GM12878 (cell line): ENCODE results near the gene MAGI3. TPM values are rescaled to one million over a fixed set of nuclear protein-coding genes. Genes with fewer than 3 reads are reported as not detected.

Experiments
- ATAC-seq: fragments of 200-7000 bp; cut with Tn5 transposase; 3 replicates; pipeline ENCODE4 v1.9.1; 2020; ENCODE audit warnings: mild to moderate bottlenecking, moderate library complexity
- BruUV-seq: library from RNA; stranded (reverse); fragments of 400-500 nt; replicated peaks from 2 replicates; lab custom pipeline; 2021; lab: Mats Ljungman, UMichigan
- CTCF ChIA-PET: fragments of 300-600 bp; sonication (Branson Sonifier 250); formaldehyde crosslinking; extraction: SDS; loops from one replicate; lab custom pipeline; 2021; ENCODE audit warnings: inconsistent platforms; lab: Yijun Ruan, JAX
- POLR2A ChIA-PET: fragments of 350-600 bp; formaldehyde crosslinking; extraction: SDS; loops from one replicate; lab custom pipeline; 2021; ENCODE audit warnings: inconsistent platforms; lab: Charles Lee
- RAD21 ChIA-PET: fragments of 300-600 bp; sonication (Branson Sonifier 250); formaldehyde crosslinking; loops from one replicate; lab custom pipeline; 2023; ENCODE audit warnings: antibody characterized with exemption; ENCODE audit not compliant: unreplicated experiment; lab: Charles Lee
- SMC1A ChIA-PET: fragments of 300-600 bp; sonication (Branson Sonifier 250); formaldehyde crosslinking; loops from one replicate; lab custom pipeline; 2023; ENCODE audit not compliant: unreplicated experiment, uncharacterized antibody; lab: Charles Lee
- DNase-seq: peaks from one replicate; pipeline ENCODE4 v3.0.0-alpha.2; 2011; ENCODE audit warnings: low read depth, low spot score
- FAIRE-seq: peaks from 3 replicates; lab custom pipeline; 2011; peaks lifted over from hg19 to GRCh38; lab: Jason Lieb, UNC
- H2AFZ ChIP-seq: 2 replicates; pipeline ENCODE4 v1.6.0; 2011; ENCODE audit warnings: low read depth, low read length, control low read depth; ENCODE audit not compliant: control insufficient read depth
- H3K27ac ChIP-seq: 2 replicates; pipeline ENCODE4 v1.5.1; 2011; ENCODE audit warnings: control low read depth; ENCODE audit not compliant: control insufficient read depth, insufficient read depth
- H3K27me3 ChIP-seq, 2 experiments: replicated peaks in 1 of 2; 2 replicates each; pipeline versions ENCODE4 v1.6.0 to v1.6.1; 2011; ENCODE audit warnings: low read length in 1 of 2; ENCODE audit not compliant: control insufficient read depth in 2 of 2, insufficient read depth in 2 of 2
- H3K36me3 ChIP-seq, 2 experiments: 2 replicates each; pipeline ENCODE4 v1.5.1; 2011; ENCODE audit warnings: low read length in 1 of 2; ENCODE audit not compliant: control insufficient read depth in 2 of 2, insufficient read depth in 2 of 2
- H3K4me1 ChIP-seq: 2 replicates; pipeline ENCODE4 v1.6.1; 2011; ENCODE audit warnings: mild to moderate bottlenecking, low read length, moderate library complexity, mixed read lengths; ENCODE audit not compliant: control insufficient read depth, insufficient read depth
- H3K4me2 ChIP-seq: 2 replicates; pipeline ENCODE4 v1.6.0; 2011; ENCODE audit warnings: control low read depth; ENCODE audit not compliant: control insufficient read depth, insufficient read depth
- H3K4me3 ChIP-seq: fragments of 200-600 bp; sonication (generic); 2 replicates; pipeline ENCODE4 v1.5.1; 2016
- H3K79me2 ChIP-seq: 2 replicates; pipeline ENCODE4 v1.6.0; 2011; ENCODE audit warnings: low read length; ENCODE audit not compliant: control insufficient read depth, insufficient read depth
- H3K9ac ChIP-seq: 2 replicates; pipeline ENCODE4 v1.8.0; 2011; ENCODE audit warnings: low read length, control low read depth, mixed read lengths; ENCODE audit not compliant: control insufficient read depth, insufficient read depth
- H3K9me3 ChIP-seq: replicated peaks from 3 replicates; pipeline ENCODE4 v1.5.1; 2011; ENCODE audit warnings: mild to moderate bottlenecking, low read length; ENCODE audit not compliant: control insufficient read depth, insufficient read depth
- H4K20me1 ChIP-seq: 2 replicates; pipeline ENCODE4 v1.6.0; 2011; ENCODE audit not compliant: control insufficient read depth, insufficient read depth
- CEBPB ChIP-seq, 2 experiments: fragments of 150-350 bp in 1 of 2; IDR thresholded peaks; 2 replicates each; pipeline ENCODE4 v1.6.1; 2012 to 2014; ENCODE audit warnings: low read depth in 2 of 2, low read length in 2 of 2, borderline replicate concordance in 1 of 2, inconsistent platforms in 1 of 2
- CHD4 ChIP-seq: fragments of 200-600 bp; sonication (generic); IDR thresholded peaks from 2 replicates; pipeline ENCODE4 v1.6.1; 2016; ENCODE audit warnings: mild to moderate bottlenecking
- DPF2 ChIP-seq: fragments of 450-650 bp; IDR thresholded peaks from 2 replicates; pipeline ENCODE4 v1.6.1; 2017; ENCODE audit warnings: mild to moderate bottlenecking
- FOS ChIP-seq: IDR thresholded peaks from 3 replicates; pipeline ENCODE4 v1.6.1; 2011; ENCODE audit warnings: borderline replicate concordance; ENCODE audit not compliant: insufficient read length; ENCODE audit errors: extremely low read depth
- KAT2A ChIP-seq: conservative IDR thresholded peaks from 2 replicates; pipeline ENCODE4 v1.6.1; 2011; ENCODE audit warnings: low read depth, low read length; ENCODE audit not compliant: control insufficient read depth
- LARP7 ChIP-seq: fragments of 450-650 bp; IDR thresholded peaks from 2 replicates; pipeline ENCODE4 v1.6.1; 2017; ENCODE audit warnings: mild to moderate bottlenecking
- RAD21 ChIP-seq: IDR thresholded peaks from 2 replicates; pipeline ENCODE4 v1.6.1; 2011; ENCODE audit warnings: mild to moderate bottlenecking, low read depth, low read length, moderate library complexity; ENCODE audit not compliant: insufficient read depth
- RUNX3 ChIP-seq: IDR thresholded peaks from 2 replicates; pipeline ENCODE4 v1.6.1; 2012; ENCODE audit warnings: low read length, inconsistent platforms
- SREBF1 ChIP-seq: IDR thresholded peaks from 2 replicates; pipeline ENCODE4 v1.6.1; 2012; ENCODE audit warnings: mild to moderate bottlenecking, low read length
- TCF12 ChIP-seq: IDR thresholded peaks from 2 replicates; pipeline ENCODE4 v1.6.1; 2011; ENCODE audit warnings: low read depth, mild to moderate bottlenecking, low read length
- WGBS: methylation state at CpG from one replicate; pipeline ENCODE4 v1.1.6; 2016; ENCODE audit warnings: low lambda C conversion rate; ENCODE audit not compliant: insufficient replicate concordance, insufficient coverage; ENCODE audit errors: missing lambda C conversion rate; 5-methylcytosine and 5-hydroxymethylcytosine counted together
- in situ Hi-C: fragments of 300-500 bp; cut with MboI; formaldehyde crosslinking; loops from 9 replicates; pipeline ENCODE4 v1.14.3; 2018; ENCODE audit warnings: mixed read lengths
- intact Hi-C: fragments of 100-400 bp; cut with micrococcal nuclease; formaldehyde crosslinking; loops from one replicate; pipeline ENCODE4 v1.14.2; 2022; ENCODE audit not compliant: unreplicated experiment
- polyA plus RNA-seq, 11 experiments: library from polyadenylated mRNA; depleted of rRNA in 4 of 11; unstranded in 6 of 11; stranded (reverse) in 5 of 11; fragments of >200 nt; fragmentation: Nextera tagmentation in 4 of 11; fragmentation: Illumina TruSeq in 1 of 11; extraction: Ambion mirVana in 4 of 11; extraction: Trizol in 1 of 11; gene quantifications; 1 replicate in 1 of 11; 2 replicates in 10 of 11; pipeline versions ENCODE4 v1.2.1 to v1.2.3, GENCODE V29; 2011 to 2016; ENCODE audit warnings: inconsistent platforms in 2 of 11, missing spikeins in 2 of 11, low read depth in 1 of 11
- total RNA-seq, 4 experiments: library from RNA; depleted of rRNA in 3 of 4; stranded (reverse); fragments of >200 nt in 3 of 4; fragmentation: Illumina TruSeq in 1 of 4; extraction: Trizol in 1 of 4; gene quantifications; 2 replicates each; pipeline versions ENCODE4 v1.2.1 to v1.2.3, GENCODE V29; 2013 to 2021
- TF ChIP-seq, protein P1 (sequence below): IDR thresholded peaks from 2 replicates; pipeline ENCODE4 v1.6.1; 2012; ENCODE audit warnings: low read depth, low read length, improper control_type of control experiment

The MAGI3 gene
- total and polyA plus RNA-seq, 10 of the 15 experiments (the other 5 are each of a cell fraction or from before 2014, with no cell fraction given) = 0.17 to 0.65 (median 0.32) TPM

- TF ChIP-seq, protein P1, sequence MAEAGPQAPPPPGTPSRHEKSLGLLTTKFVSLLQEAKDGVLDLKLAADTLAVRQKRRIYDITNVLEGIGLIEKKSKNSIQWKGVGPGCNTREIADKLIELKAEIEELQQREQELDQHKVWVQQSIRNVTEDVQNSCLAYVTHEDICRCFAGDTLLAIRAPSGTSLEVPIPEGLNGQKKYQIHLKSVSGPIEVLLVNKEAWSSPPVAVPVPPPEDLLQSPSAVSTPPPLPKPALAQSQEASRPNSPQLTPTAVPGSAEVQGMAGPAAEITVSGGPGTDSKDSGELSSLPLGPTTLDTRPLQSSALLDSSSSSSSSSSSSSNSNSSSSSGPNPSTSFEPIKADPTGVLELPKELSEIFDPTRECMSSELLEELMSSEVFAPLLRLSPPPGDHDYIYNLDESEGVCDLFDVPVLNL = no peak
- TF ChIP-seq SREBF1 (no peak), RUNX3 (no peak)
Measured at GRCh38 chr1:113536182-113536780, 146.0 kb downstream of the MAGI3 start (continued).

GRCh38 chr1:113538225-113538624 lies 147.9 kb downstream of the MAGI3 start:
- CTCF ChIA-PET = no interaction called here
- intact Hi-C loops (no loop called here), in situ Hi-C loops (no loop called here)
- Histone ChIP-seq H3K4me1 (no peaks in the 10 kb centered on the region), H3K27me3 (no peaks in the 10 kb centered on the region), H3K9me3 (no peaks in the 10 kb centered on the region), H3K4me2 (no peak overlapping the region), H3K4me3 (no peak overlapping the region), H3K27ac (no peak overlapping the region), H3K9ac (no peak overlapping the region), H2AFZ (no peak overlapping the region), H3K36me3 (no peaks in the 10 kb centered on the region), H3K79me2 (no peaks in the 10 kb centered on the region), H4K20me1 (no peaks in the 10 kb centered on the region)
- WGBS = 64% methylated on average over 3 of the region's 3 CpGs
- FAIRE-seq (no peak), DNase-seq (no peak), ATAC-seq (no peak)
- POLR2A ChIA-PET = no interaction called here
- SMC1A ChIA-PET = interaction anchor here (0.6 kb wide), 1 partner anchor 149 kb away, joined by 3 read pairs; no protein-coding TSS in a partner anchor
- BruUV-seq = no TSS peak
- RAD21 ChIA-PET = no interaction called here
- TF ChIP-seq CEBPB (IDR thresholded peaks at IDR 0.05; ENCODE audit: borderline replicate concordance in 1 of 2, low read depth in 2 of 2, low read length in 2 of 2) (no peak), FOS (no peak), CHD4 (no peak), RAD21 (no peak), TCF12 (no peak), LARP7 (no peak), KAT2A (no peak), DPF2 (no peak)
